Liver (tissue), 9 donors: ENCODE results near the gene LSM12. TPM values are rescaled to one million over a fixed set of nuclear protein-coding genes. Genes with fewer than 3 reads are reported as not detected.
A peak's percentile ranks its signal among the peaks of the same experiment; 100 is the strongest.

Experiments
- DNase-seq: peaks from one replicate; pipeline ENCODE4 v3.0.0-alpha.2; 2017; ENCODE audit warnings: low spot score
- H3K27ac ChIP-seq, 2 donors: one replicate each; pipeline ENCODE4 v1.7.0; 2013; ENCODE audit warnings: inconsistent platforms in 2 of 2, low read length in 2 of 2, control low read depth in 1 of 2, low read depth in 1 of 2, mild to moderate bottlenecking in 1 of 2
- H3K27me3 ChIP-seq, 4 donors: one replicate each; pipeline versions ENCODE4 v1.6.1 to v1.7.0; 2013; ENCODE audit warnings: low read length in 3 of 4, inconsistent platforms in 1 of 4, mild to moderate bottlenecking in 1 of 4, moderate library complexity in 1 of 4; ENCODE audit not compliant: control insufficient read depth in 4 of 4, insufficient read depth in 4 of 4
- H3K36me3 ChIP-seq, 4 donors: one replicate each; pipeline versions ENCODE4 v1.6.1 to v1.7.0; 2013; ENCODE audit warnings: low read length in 3 of 4, mild to moderate bottlenecking in 3 of 4, low read depth in 1 of 4, moderate library complexity in 1 of 4; ENCODE audit not compliant: control insufficient read depth in 4 of 4, insufficient read depth in 3 of 4
- H3K4me1 ChIP-seq, 4 donors: one replicate each; pipeline versions ENCODE4 v1.6.1 to v1.7.0; 2013; ENCODE audit warnings: low read length in 3 of 4, mild to moderate bottlenecking in 3 of 4, moderate library complexity in 1 of 4; ENCODE audit not compliant: control insufficient read depth in 4 of 4, insufficient read depth in 4 of 4
- H3K4me3 ChIP-seq, 3 donors: one replicate each; pipeline versions ENCODE4 v1.6.1 to v1.7.0; 2013; ENCODE audit warnings: low read length in 3 of 3, control low read depth in 1 of 3, low read depth in 1 of 3, mild to moderate bottlenecking in 1 of 3
- H3K9ac ChIP-seq, 2 donors: one replicate each; pipeline ENCODE4 v1.7.0; 2013; ENCODE audit warnings: low read length in 2 of 2, mild to moderate bottlenecking in 2 of 2, moderate library complexity in 2 of 2, control low read depth in 1 of 2, low read depth in 1 of 2
- H3K9me3 ChIP-seq, 4 donors: one replicate each; pipeline versions ENCODE4 v1.6.1 to v1.7.0; 2013; ENCODE audit warnings: low read length in 3 of 4; ENCODE audit not compliant: control insufficient read depth in 4 of 4
- ATF3 ChIP-seq: IDR thresholded peaks from 2 replicates; pipeline ENCODE4 v1.6.1; 2016; ENCODE audit warnings: antibody characterized with exemption
- CTCF ChIP-seq: fragments of 150-350 bp; IDR thresholded peaks from 2 replicates; pipeline ENCODE4 v1.5.1; 2017; ENCODE audit warnings: improper control_type of control experiment, low read depth, low read length; ENCODE audit not compliant: missing input control
- EGR1 ChIP-seq, 2 donors: IDR thresholded peaks; 2 replicates each; pipeline ENCODE4 v1.6.1; 2016 to 2018; ENCODE audit warnings: antibody characterized with exemption in 2 of 2, low read depth in 2 of 2
- FOXA1 ChIP-seq: IDR thresholded peaks from 2 replicates; pipeline ENCODE4 v1.6.1; 2016; ENCODE audit warnings: antibody characterized with exemption
- FOXA2 ChIP-seq: IDR thresholded peaks from 2 replicates; pipeline ENCODE4 v1.6.1; 2016; ENCODE audit warnings: antibody characterized with exemption
- GABPA ChIP-seq, 2 donors: IDR thresholded peaks in 1 of 2; conservative IDR thresholded peaks in 1 of 2; 2 replicates each; pipeline ENCODE4 v1.6.1; 2016; ENCODE audit warnings: antibody characterized with exemption in 2 of 2, mild to moderate bottlenecking in 1 of 2, moderate library complexity in 1 of 2
- HNF4A ChIP-seq, 2 donors: conservative IDR thresholded peaks; 2 replicates each; pipeline ENCODE4 v1.6.1; 2016; ENCODE audit warnings: antibody characterized with exemption in 2 of 2, mild to moderate bottlenecking in 2 of 2
- HNF4G ChIP-seq: IDR thresholded peaks from 2 replicates; pipeline ENCODE4 v1.6.1; 2016; ENCODE audit warnings: antibody characterized with exemption
- JUND ChIP-seq, 2 donors: IDR thresholded peaks; 2 replicates each; pipeline ENCODE4 v1.6.1; 2016; ENCODE audit warnings: antibody characterized with exemption in 2 of 2
- MAX ChIP-seq: IDR thresholded peaks from 2 replicates; pipeline ENCODE4 v1.6.1; 2016; ENCODE audit warnings: antibody characterized with exemption
- NR2F2 ChIP-seq: IDR thresholded peaks from 2 replicates; pipeline ENCODE4 v1.6.1; 2016; ENCODE audit warnings: antibody characterized with exemption
- RAD21 ChIP-seq, 2 donors: IDR thresholded peaks; 2 replicates each; pipeline ENCODE4 v1.6.1; 2016; ENCODE audit warnings: antibody characterized with exemption in 2 of 2, mild to moderate bottlenecking in 2 of 2
- REST ChIP-seq: IDR thresholded peaks from 2 replicates; pipeline ENCODE4 v1.6.1; 2016; ENCODE audit warnings: antibody characterized with exemption, mild to moderate bottlenecking
- RXRA ChIP-seq, 2 donors: IDR thresholded peaks; 2 replicates each; pipeline ENCODE4 v1.6.1; 2017 to 2018; ENCODE audit warnings: antibody characterized with exemption in 2 of 2, mild to moderate bottlenecking in 1 of 2
- SP1 ChIP-seq: IDR thresholded peaks from 2 replicates; pipeline ENCODE4 v1.6.1; 2018; ENCODE audit warnings: antibody characterized with exemption, mild to moderate bottlenecking
- TAF1 ChIP-seq: conservative IDR thresholded peaks from 2 replicates; pipeline ENCODE4 v1.6.1; 2016; ENCODE audit warnings: antibody characterized with exemption, mild to moderate bottlenecking
- YY1 ChIP-seq: IDR thresholded peaks from 2 replicates; pipeline ENCODE4 v1.6.1; 2016; ENCODE audit warnings: antibody characterized with exemption, mild to moderate bottlenecking
- ZBTB33 ChIP-seq: IDR thresholded peaks from 2 replicates; pipeline ENCODE4 v1.6.1; 2016; ENCODE audit warnings: antibody characterized with exemption
- WGBS: extraction: QIAGEN DNeasy Blood & Tissue Kit; methylation state at CpG from one replicate; pipeline ENCODE4 v1.1.7; 2013; 5-methylcytosine and 5-hydroxymethylcytosine counted together
- polyA plus RNA-seq, 2 donors: library from polyadenylated mRNA; stranded (reverse) in 1 of 2; unstranded in 1 of 2; fragments of 200-250 nt in 1 of 2; fragments of >200 nt in 1 of 2; fragmentation: Nextera tagmentation in 1 of 2; extraction: Ambion mirVana in 1 of 2; gene quantifications; one replicate each; pipeline versions ENCODE4 v1.2.1 to v1.2.3, GENCODE V29; 2013 to 2015
- total RNA-seq, 2 donors: library from RNA; depleted of rRNA; stranded (reverse); fragments of >200 nt; gene quantifications; one replicate each; pipeline ENCODE4 v1.2.3, GENCODE V29; 2014
- donor health status: healthy.
- donor health status: healthy.
- donor health status: healthy.
- donor health status: healthy.
- donor health status: healthy.

Gene LSM12
- total and polyA plus RNA-seq, 4 donors: 12.1 to 31.9 (median 15.1) TPM

- H3K9me3 ChIP-seq: no peaks in the 10 kb centered on the region
Measured at GRCh38 chr17:44070455-44071197, 4.2 kb upstream of the LSM12 start, which contains the start of gene G6PC3. TSS of gene G6PC3 (plus strand) at chr17:44070735. CDS start at chr17:44070966, 231 bp downstream.

More at GRCh38 chr17:44070455-44071197, 4.2 kb upstream of the LSM12 start, which contains the start of gene G6PC3:
- TF ChIP-seq MAX: peak; percentile 100
- TF ChIP-seq ATF3: no peak
- TF ChIP-seq YY1: peak; percentile 91
- peak; percentile 32 for TF ChIP-seq NR2F2
- TF ChIP-seq REST: peak; percentile 85
- peak; percentile 32 for TF ChIP-seq FOXA2
- peak; percentile 74 for TF ChIP-seq TAF1
- TF ChIP-seq ZBTB33: peak; percentile 96
- TF ChIP-seq EGR1 (IDR thresholded peaks at IDR 0.05; ENCODE audit: low read depth in 2 of 2): peak in 1 of 2 donors; percentile 88
- TF ChIP-seq RAD21 (IDR thresholded peaks at IDR 0.05): peak; percentile 40 to 45
- TF ChIP-seq HNF4G: no peak
- no peak for TF ChIP-seq CTCF
- TF ChIP-seq RXRA (IDR thresholded peaks at IDR 0.05): peak; percentile 50 to 53
- TF ChIP-seq SP1: peak; percentile 73
- TF ChIP-seq HNF4A (conservative IDR thresholded peaks at IDR 0.05): peak; percentile 23 to 52
- TF ChIP-seq GABPA (IDR thresholded peaks at IDR 0.05 in 1 of 2, conservative IDR thresholded peaks at IDR 0.05 in 1 of 2): peak; percentile 48 to 90
- TF ChIP-seq JUND (IDR thresholded peaks at IDR 0.05): peak in 1 of 2 donors; percentile 18
- TF ChIP-seq FOXA1: peak; percentile 71
- Histone ChIP-seq H3K36me3 (peaks cover 0 to 10% (median 3%) of the 10 kb centered on the region in 4 donors), H3K27ac (peak within 1 kb of the TSS; percentile 86 to 88), H3K4me1 (peaks cover 5 to 35% (median 26%) of the 10 kb centered on the region in 4 donors), H3K9ac (peak within 1 kb of the TSS; percentile 74 to 83), H3K27me3 (no peaks in the 10 kb centered on the region), H3K4me3 (peak within 1 kb of the TSS; percentile 66 to 85 (median 83))
- WGBS: under 1% methylated on average over 53 of the region's 53 CpGs
- DNase-seq: peak; percentile 86
